Keratinocyte (primary cell): ENCODE results near the gene METTL9. TPM values are rescaled to one million over a fixed set of nuclear protein-coding genes. Genes with fewer than 3 reads are reported as not detected.

Experiments
- DNase-seq: peaks from one replicate; pipeline ENCODE4 v3.0.0-alpha.2; 2011; ENCODE audit warnings: low read depth, missing footprints, low spot score
- FAIRE-seq: peaks from 2 replicates; lab custom pipeline; 2011; peaks lifted over from hg19 to GRCh38; lab: Jason Lieb, UNC
- H2AFZ ChIP-seq: 2 replicates; pipeline ENCODE4 v1.6.0; 2012; ENCODE audit warnings: low read length, control low read depth, inconsistent platforms; ENCODE audit not compliant: control insufficient read depth
- H3K27ac ChIP-seq: 2 replicates; pipeline ENCODE4 v1.5.1; 2011; ENCODE audit warnings: low read length; ENCODE audit not compliant: control insufficient read depth, insufficient read depth
- H3K27me3 ChIP-seq: 3 replicates; pipeline ENCODE4 v1.6.0; 2011; ENCODE audit warnings: low read length; ENCODE audit not compliant: control insufficient read depth, insufficient read depth; ENCODE audit errors: extremely low read depth
- H3K36me3 ChIP-seq, 2 experiments: 2 replicates in 1 of 2; 3 replicates in 1 of 2; pipeline ENCODE4 v1.5.1; 2011; ENCODE audit warnings: low read length in 2 of 2, mild to moderate bottlenecking in 1 of 2; ENCODE audit not compliant: control insufficient read depth in 2 of 2, insufficient read depth in 2 of 2; ENCODE audit errors: extremely low read depth in 1 of 2
- H3K4me1 ChIP-seq: 3 replicates; pipeline ENCODE4 v1.5.1; 2011; ENCODE audit warnings: low read length; ENCODE audit not compliant: control insufficient read depth, insufficient read depth; ENCODE audit errors: extremely low read depth
- H3K4me2 ChIP-seq: 3 replicates; pipeline ENCODE4 v1.6.0; 2011; ENCODE audit warnings: low read depth, low read length; ENCODE audit not compliant: control insufficient read depth, insufficient read depth; ENCODE audit errors: extremely low read depth
- H3K4me3 ChIP-seq, 3 experiments: fragments of 200-600 bp in 1 of 3; sonication (generic) in 1 of 3; 2 replicates in 2 of 3; 3 replicates in 1 of 3; pipeline ENCODE4 v1.5.1; 2011 to 2016; ENCODE audit warnings: low read length in 3 of 3, mild to moderate bottlenecking in 3 of 3, control low read depth in 2 of 3, inconsistent platforms in 1 of 3, low read depth in 1 of 3, mixed read lengths in 1 of 3, mixed run types in 1 of 3, moderate library complexity in 1 of 3; ENCODE audit not compliant: control insufficient read depth in 2 of 3, insufficient read depth in 2 of 3; ENCODE audit errors: extremely low read depth in 1 of 3
- H3K79me2 ChIP-seq: 2 replicates; pipeline ENCODE4 v1.6.0; 2012; ENCODE audit warnings: low read length; ENCODE audit not compliant: control insufficient read depth, insufficient read depth
- H3K9ac ChIP-seq: 3 replicates; pipeline ENCODE4 v1.6.0; 2011; ENCODE audit warnings: low read length; ENCODE audit not compliant: control insufficient read depth, insufficient read depth; ENCODE audit errors: extremely low read depth
- H3K9me1 ChIP-seq: 3 replicates; pipeline ENCODE4 v1.6.0; 2011; ENCODE audit warnings: low read length; ENCODE audit not compliant: control insufficient read depth, insufficient read depth; ENCODE audit errors: extremely low read depth
- H3K9me3 ChIP-seq: 2 replicates; pipeline ENCODE4 v1.5.1; 2012; ENCODE audit warnings: low read depth, low read length; ENCODE audit not compliant: control insufficient read depth
- H4K20me1 ChIP-seq: 3 replicates; pipeline ENCODE4 v1.6.0; 2011; ENCODE audit warnings: low read length; ENCODE audit not compliant: control insufficient read depth, insufficient read depth; ENCODE audit errors: extremely low read depth
- CTCF ChIP-seq, 3 experiments: IDR thresholded peaks in 1 of 3; conservative IDR thresholded peaks in 1 of 3; optimal IDR thresholded peaks in 1 of 3; 2 replicates in 2 of 3; 3 replicates in 1 of 3; pipeline versions ENCODE3 to v1.5.1; 2011; ENCODE audit warnings: low read length in 3 of 3, mild to moderate bottlenecking in 3 of 3, moderate library complexity in 2 of 3, control low read depth in 1 of 3, inconsistent platforms in 1 of 3; ENCODE audit not compliant: insufficient read depth in 2 of 3; ENCODE audit errors: extremely low read depth in 1 of 3
- EZH2 ChIP-seq: IDR thresholded peaks from one replicate; pipeline ENCODE4 v1.6.1; 2012; ENCODE audit warnings: inconsistent platforms, mild to moderate bottlenecking, low read length, moderate library complexity
- dilution Hi-C: fragments of 300-500 bp; cut with MboI; formaldehyde crosslinking; loops from one replicate; pipeline ENCODE4 v1.7.0; 2020; ENCODE audit warnings: low sequenced_read_pairs; ENCODE audit not compliant: extremely low pct_ligation_motif_present
- polyA plus RNA-seq, 5 experiments: library from polyadenylated mRNA; depleted of rRNA in 3 of 5; stranded (reverse) in 3 of 5; stranded (forward) in 1 of 5; unstranded in 1 of 5; fragments of >200 nt; gene quantifications; 1 replicate in 1 of 5; 2 replicates in 3 of 5; 3 replicates in 1 of 5; pipeline versions ENCODE4 v1.2.1 to v1.2.3, GENCODE V29; 2011 to 2012; ENCODE audit warnings: missing spikeins in 2 of 5, low read depth in 1 of 5, low replicate concordance in 1 of 5

Gene METTL9
- polyA plus RNA-seq, 1 donor (not counting 4 experiments of a cell fraction or from before 2014, with no cell fraction given), result 108 TPM

DNA sequence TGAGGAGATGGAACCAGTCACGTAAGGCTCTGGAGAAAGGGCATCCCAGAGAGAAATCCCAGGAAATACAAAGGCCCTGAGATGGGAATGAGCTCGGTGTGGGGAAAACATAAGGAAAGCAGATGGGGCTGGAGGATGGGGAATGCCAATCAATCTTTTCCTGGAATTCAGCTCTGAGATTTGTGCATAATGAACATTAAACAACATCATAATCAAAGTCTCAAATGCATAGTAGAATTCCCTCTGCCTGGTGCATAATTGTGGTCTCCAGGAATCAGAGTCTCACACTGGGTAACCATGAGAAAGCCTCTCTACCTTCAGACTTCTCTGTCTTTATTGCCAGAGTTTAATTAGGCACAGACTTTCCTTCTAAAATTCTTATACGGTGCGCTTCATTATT is 95.2 kb downstream of the METTL9 start:
- Histone ChIP-seq H3K4me3 (no peak overlapping the region), H3K27me3 (no peaks in the 10 kb centered on the region), H3K4me1 (no peaks in the 10 kb centered on the region), H2AFZ (no peak overlapping the region), H3K36me3 (no peaks in the 10 kb centered on the region), H3K9ac (no peak overlapping the region), H3K4me2 (no peak overlapping the region), H3K79me2 (no peaks in the 10 kb centered on the region), H4K20me1 (no peaks in the 10 kb centered on the region), H3K27ac (no peak overlapping the region), H3K9me1 (no peaks in the 10 kb centered on the region), H3K9me3 (no peaks in the 10 kb centered on the region)
- DNase-seq (no peak), FAIRE-seq (no peak)
- dilution Hi-C loops, result no loop called here
- TF ChIP-seq EZH2 (no peak), CTCF (optimal IDR thresholded peaks at IDR 0.05 in 1 of 3, IDR thresholded peaks at IDR 0.05 in 1 of 3, conservative IDR thresholded peaks at IDR 0.05 in 1 of 3; ENCODE audit: extremely low read depth in 1 of 3, insufficient read depth in 2 of 3, low read length in 3 of 3) (no peak)

- no peaks in the 10 kb centered on the region for H3K79me2 ChIP-seq
- no peaks in the 10 kb centered on the region for H3K27me3 ChIP-seq
- no peaks in the 10 kb centered on the region for H3K9me3 ChIP-seq
- H4K20me1 ChIP-seq, result no peaks in the 10 kb centered on the region
- H3K4me1 ChIP-seq, result no peaks in the 10 kb centered on the region
- FAIRE-seq (no peak), DNase-seq (no peak)
- dilution Hi-C loops, result no loop called here
- no peak overlapping the region for H2AFZ ChIP-seq
- no peaks in the 10 kb centered on the region for H3K36me3 ChIP-seq
- H3K9ac ChIP-seq, result no peak overlapping the region
- H3K4me3 ChIP-seq, result no peak overlapping the region
- TF ChIP-seq EZH2, result no peak
- TF ChIP-seq CTCF (optimal IDR thresholded peaks at IDR 0.05 in 1 of 3, IDR thresholded peaks at IDR 0.05 in 1 of 3, conservative IDR thresholded peaks at IDR 0.05 in 1 of 3; ENCODE audit: extremely low read depth in 1 of 3, insufficient read depth in 2 of 3, low read length in 3 of 3), result no peak
- H3K4me2 ChIP-seq, result no peak overlapping the region
- H3K9me1 ChIP-seq, result no peaks in the 10 kb centered on the region
- no peak overlapping the region for H3K27ac ChIP-seq
These were observed 97.7 kb downstream of the METTL9 start for GRCh38 chr16:21697032-21697431.
